HG03175 (cell line): Measurements from ENCODE around the gene LRP2.

Experiments used
- ATAC-seq: cut with Tn5 transposase; IDR thresholded peaks from one replicate; pipeline ENCODE4 v1.9.1; 2021; ENCODE audit warnings: mild to moderate bottlenecking, moderate library complexity; ENCODE audit not compliant: unreplicated experiment

Gene LRP2

GRCh38 chr2:169094676-169095075 lies 267.7 kb downstream of the LRP2 start:
- no peak for ATAC-seq

GRCh38 chr2:169093535-169093934 lies 268.8 kb downstream of the LRP2 start:
- ATAC-seq, result no peak

- no peak for ATAC-seq
These were observed 270.4 kb downstream of the LRP2 start for GRCh38 chr2:169091761-169092519.

- no peak for ATAC-seq
These were observed 271.1 kb downstream of the LRP2 start for GRCh38 chr2:169091256-169091655.

GRCh38 chr2:169090133-169090820 lies 272.1 kb downstream of the LRP2 start:
- no peak for ATAC-seq

GRCh38 chr2:169089182-169089581 lies 273.2 kb downstream of the LRP2 start:
- no peak for ATAC-seq

- ATAC-seq, result no peak
These were observed 274.5 kb downstream of the LRP2 start for GRCh38 chr2:169087757-169088379.

- ATAC-seq, result no peak
These were observed 275.4 kb downstream of the LRP2 start for GRCh38 chr2:169086893-169087467.

GRCh38 chr2:169082995-169083394 lies 279.3 kb downstream of the LRP2 start:
- peak; percentile 35 for ATAC-seq

- ATAC-seq, result no peak
These were observed 280.8 kb downstream of the LRP2 start for GRCh38 chr2:169081551-169081950.

- peak; percentile 93 for ATAC-seq
These were observed 281.9 kb downstream of the LRP2 start for GRCh38 chr2:169080250-169081069.

- no peak for ATAC-seq
These were observed 284.6 kb downstream of the LRP2 start for GRCh38 chr2:169077674-169078240.
